RKO (cell line): ENCODE data around the gene C2orf92.
"Not testable (repeated sequence)": the region's sequence is repeated elsewhere in the genome, so short reads cannot be mapped to it uniquely, and the experiment has no call there.

Experiments
- DNase-seq: peaks from one replicate; pipeline ENCODE4 v3.0.0-alpha.2; 2016; ENCODE audit warnings: low spot score

The C2orf92 gene

GRCh38 chr2:97669448-97669847 is at the start of gene C2orf92:
Gene C2orf92 (plus strand): TSS chr2:97669713. CDS start chr2:97669789, 76 bp downstream.
- no peak for DNase-seq

- DNase-seq: not testable (repeated sequence)
Observed at GRCh38 chr2:97620492-97620891, 49.0 kb upstream of the C2orf92 start.

- DNase-seq: not testable (repeated sequence)
Observed at GRCh38 chr2:97622976-97623375, 46.5 kb upstream of the C2orf92 start.

GRCh38 chr2:97625354-97626048 is 44.0 kb upstream of the C2orf92 start:
- not testable (repeated sequence) for DNase-seq

GRCh38 chr2:97626049-97626430 is 43.5 kb upstream of the C2orf92 start:
- DNase-seq: not testable (repeated sequence)

- no peak for DNase-seq
Observed at GRCh38 chr2:97644023-97644717, 25.3 kb upstream of the C2orf92 start.

- DNase-seq: peak; percentile 29
Observed at GRCh38 chr2:97645112-97645694, 24.3 kb upstream of the C2orf92 start.

- peak; percentile 98 for DNase-seq
Observed at GRCh38 chr2:97645695-97646629, 23.6 kb upstream of the C2orf92 start, which contains the start of gene COX5B. Gene COX5B (plus strand): TSS chr2:97646062. CDS start chr2:97646087, 25 bp downstream.

GRCh38 chr2:97646977-97647376 is 22.5 kb upstream of the C2orf92 start:
- no peak for DNase-seq

GRCh38 chr2:97651114-97651513 is 18.4 kb upstream of the C2orf92 start:
- DNase-seq: no peak

GRCh38 chr2:97653473-97653872 is 16.0 kb upstream of the C2orf92 start:
- DNase-seq: no peak

- no peak for DNase-seq
Observed at GRCh38 chr2:97653874-97654273, 15.6 kb upstream of the C2orf92 start.

- no peak for DNase-seq
Observed at GRCh38 chr2:97654309-97654708, 15.2 kb upstream of the C2orf92 start.

- no peak for DNase-seq
Observed at GRCh38 chr2:97654791-97655190, 14.7 kb upstream of the C2orf92 start.

- DNase-seq: no peak
Observed at GRCh38 chr2:97656129-97656755, 13.3 kb upstream of the C2orf92 start.

GRCh38 chr2:97656905-97657587 is 12.5 kb upstream of the C2orf92 start:
- no peak for DNase-seq

GRCh38 chr2:97657986-97658690 is 11.4 kb upstream of the C2orf92 start:
- no peak for DNase-seq

- DNase-seq: no peak
Observed at GRCh38 chr2:97658691-97659157, 10.8 kb upstream of the C2orf92 start.

GRCh38 chr2:97659256-97660043 is 10.1 kb upstream of the C2orf92 start:
- DNase-seq: no peak
